Panc1 (cell line): ENCODE data around the gene NCR3LG1. TPM values are rescaled to one million over a fixed set of nuclear protein-coding genes. Genes with fewer than 3 reads are reported as not detected.

Source experiments
- ATAC-seq: fragments of 200-7000 bp; cut with Tn5 transposase; 2 replicates; pipeline ENCODE4 v1.9.1; 2020; ENCODE audit warnings: mild to moderate bottlenecking, moderate library complexity
- BruUV-seq: library from RNA; stranded (reverse); fragments of 400-500 nt; replicated peaks from 2 replicates; lab custom pipeline; 2021; lab: Mats Ljungman, UMichigan
- CTCF ChIA-PET: fragments of 300-600 bp; sonication (Branson Sonifier 250); formaldehyde crosslinking; loops from one replicate; lab custom pipeline; 2022; ENCODE audit warnings: antibody characterized with exemption; lab: Charles Lee
- POLR2A ChIA-PET: fragments of 300-600 bp; sonication (Branson Sonifier 250); formaldehyde crosslinking; loops from one replicate; lab custom pipeline; 2022; ENCODE audit warnings: antibody characterized with exemption; lab: Charles Lee
- DNase-seq: peaks from one replicate; pipeline ENCODE4 v3.0.0-alpha.2; 2010; ENCODE audit warnings: low read depth, low spot score
- H3K27ac ChIP-seq: 2 replicates; pipeline ENCODE4 v1.5.1; 2011; ENCODE audit warnings: mild to moderate bottlenecking, low read length, inconsistent platforms
- H3K27me3 ChIP-seq: fragments of 200-500 bp; sonication (Bioruptor generic); 2 replicates; pipeline ENCODE4 v1.6.0; 2014; ENCODE audit warnings: low read length, inconsistent platforms; ENCODE audit not compliant: control insufficient read depth, insufficient read depth
- H3K36me3 ChIP-seq: fragments of 200-500 bp; sonication (Bioruptor generic); 2 replicates; pipeline ENCODE4 v1.5.1; 2014; ENCODE audit warnings: inconsistent platforms, mild to moderate bottlenecking, low read length, moderate library complexity; ENCODE audit not compliant: control insufficient read depth, insufficient read depth
- H3K4me1 ChIP-seq: 2 replicates; pipeline ENCODE4 v1.5.1; 2011; ENCODE audit warnings: inconsistent platforms, mild to moderate bottlenecking, low read length, moderate library complexity; ENCODE audit not compliant: control insufficient read depth, insufficient read depth
- H3K4me3 ChIP-seq, 2 experiments: 2 replicates each; pipeline ENCODE4 v1.5.1; 2011 to 2012; ENCODE audit warnings: low read depth in 2 of 2, low read length in 2 of 2, mild to moderate bottlenecking in 2 of 2, inconsistent platforms in 1 of 2, moderate library complexity in 1 of 2
- H3K9me3 ChIP-seq: fragments of 200-500 bp; sonication (Bioruptor generic); 2 replicates; pipeline ENCODE4 v1.5.1; 2014; ENCODE audit warnings: low read depth, mild to moderate bottlenecking, inconsistent platforms, low read length, moderate library complexity; ENCODE audit not compliant: control insufficient read depth, insufficient read depth
- POLR2AphosphoS5 ChIP-seq: IDR thresholded peaks from 2 replicates; pipeline ENCODE4 v1.6.1; 2012; ENCODE audit warnings: mild to moderate bottlenecking, low read depth, low read length, moderate library complexity
- SIN3A ChIP-seq: IDR thresholded peaks from 2 replicates; pipeline ENCODE4 v1.6.1; 2012; ENCODE audit warnings: low read depth, mild to moderate bottlenecking, low read length, moderate library complexity, borderline replicate concordance; ENCODE audit not compliant: insufficient read depth
- TCF7L2 ChIP-seq: IDR thresholded peaks from 2 replicates; pipeline ENCODE4 v1.6.1; 2011; ENCODE audit warnings: mild to moderate bottlenecking, low read depth, low read length, inconsistent platforms
- in situ Hi-C: cut with HindIII; loops from 2 replicates; pipeline ENCODE4 v1.10.0; 2016; ENCODE audit warnings: low sequenced_read_pairs, low pct_unique_long_range_greater_than_20kb
- intact Hi-C: fragments of 100-400 bp; cut with micrococcal nuclease; formaldehyde crosslinking; loops from one replicate; pipeline ENCODE4 v1.10.0; 2022; ENCODE audit not compliant: unreplicated experiment
- total RNA-seq: library from RNA; stranded (reverse); gene quantifications from one replicate; pipeline ENCODE4 v1.2.1, GENCODE V29; 2021; ENCODE audit not compliant: unreplicated experiment
- TF ChIP-seq, protein P1 (sequence below): fragments of 450-650 bp; IDR thresholded peaks from 2 replicates; pipeline ENCODE4 v1.5.1; 2017; ENCODE audit warnings: mild to moderate bottlenecking
- TF ChIP-seq, protein P2 (sequence below), 2 experiments: IDR thresholded peaks; 2 replicates each; pipeline ENCODE4 v1.6.1; 2011 to 2012; ENCODE audit warnings: low read depth in 2 of 2, control low read depth in 1 of 2, low read length in 1 of 2, mild to moderate bottlenecking in 1 of 2, moderate library complexity in 1 of 2; ENCODE audit not compliant: insufficient read depth in 1 of 2

Gene NCR3LG1
- total RNA-seq, 1 experiment from 2014 or later, result 8.6 TPM

DNA sequence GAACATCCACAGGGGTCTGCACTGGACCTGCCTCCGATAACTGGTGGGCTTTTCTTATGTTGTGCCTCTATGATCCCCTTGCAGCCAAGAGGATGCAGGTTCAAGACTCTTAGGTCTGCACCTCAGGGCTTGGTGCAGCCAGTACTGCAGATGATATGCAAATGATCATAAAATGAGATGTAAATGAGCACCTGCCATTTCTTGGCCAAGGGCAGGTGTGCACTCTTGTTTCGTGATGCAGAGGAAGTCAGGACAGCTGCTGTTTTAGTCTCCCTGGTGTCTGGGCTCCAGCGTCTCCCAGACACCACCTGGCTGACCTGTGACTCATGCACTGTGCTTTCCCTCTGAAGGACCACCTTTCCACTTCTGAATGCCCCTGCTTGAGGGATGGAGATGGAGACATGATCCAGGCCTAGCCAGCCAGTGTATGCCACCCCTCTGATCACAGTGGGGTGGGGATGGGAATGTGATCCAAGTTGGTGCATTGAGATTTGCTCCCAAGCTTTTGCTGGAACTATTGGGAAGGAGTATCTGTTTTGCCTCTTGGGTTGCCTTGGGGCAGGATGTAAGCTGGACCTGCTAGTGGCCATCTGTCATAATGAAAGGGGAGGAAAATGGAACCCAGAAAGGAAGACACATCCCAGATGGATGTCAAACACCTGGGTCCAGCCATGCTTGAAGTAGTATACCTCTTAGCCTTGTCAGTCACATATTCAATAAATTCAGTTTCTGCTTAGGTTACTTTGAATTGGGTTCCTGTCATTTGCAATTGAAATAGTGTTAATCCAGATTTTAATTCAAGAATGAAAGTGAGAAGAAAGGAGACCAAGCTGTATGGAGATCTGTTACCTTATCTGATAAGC lies 40.1 kb downstream of the NCR3LG1 start:
- H3K36me3 ChIP-seq, result no peaks in the 10 kb centered on the region; the same call in 1 of the 2 replicates
- ChIA-PET POLR2A (interaction anchor here (0.5 kb wide), 1 partner anchor 111 kb away, joined by 3 read pairs; no protein-coding TSS in a partner anchor), CTCF (no interaction called here)
- ATAC-seq (no peak), DNase-seq (no peak)
- intact Hi-C loops (no loop called here), in situ Hi-C loops (no loop called here)
- no peaks in the 10 kb centered on the region for H3K9me3 ChIP-seq
- H3K27me3 ChIP-seq, result no peaks in the 10 kb centered on the region
- H3K4me1 ChIP-seq, result no peaks in the 10 kb centered on the region
- no TSS peak for BruUV-seq
- no peak overlapping the region for H3K4me3 ChIP-seq
- TF ChIP-seq SIN3A, result no peak
- no peak for TF ChIP-seq POLR2AphosphoS5
- TF ChIP-seq, protein P1, sequence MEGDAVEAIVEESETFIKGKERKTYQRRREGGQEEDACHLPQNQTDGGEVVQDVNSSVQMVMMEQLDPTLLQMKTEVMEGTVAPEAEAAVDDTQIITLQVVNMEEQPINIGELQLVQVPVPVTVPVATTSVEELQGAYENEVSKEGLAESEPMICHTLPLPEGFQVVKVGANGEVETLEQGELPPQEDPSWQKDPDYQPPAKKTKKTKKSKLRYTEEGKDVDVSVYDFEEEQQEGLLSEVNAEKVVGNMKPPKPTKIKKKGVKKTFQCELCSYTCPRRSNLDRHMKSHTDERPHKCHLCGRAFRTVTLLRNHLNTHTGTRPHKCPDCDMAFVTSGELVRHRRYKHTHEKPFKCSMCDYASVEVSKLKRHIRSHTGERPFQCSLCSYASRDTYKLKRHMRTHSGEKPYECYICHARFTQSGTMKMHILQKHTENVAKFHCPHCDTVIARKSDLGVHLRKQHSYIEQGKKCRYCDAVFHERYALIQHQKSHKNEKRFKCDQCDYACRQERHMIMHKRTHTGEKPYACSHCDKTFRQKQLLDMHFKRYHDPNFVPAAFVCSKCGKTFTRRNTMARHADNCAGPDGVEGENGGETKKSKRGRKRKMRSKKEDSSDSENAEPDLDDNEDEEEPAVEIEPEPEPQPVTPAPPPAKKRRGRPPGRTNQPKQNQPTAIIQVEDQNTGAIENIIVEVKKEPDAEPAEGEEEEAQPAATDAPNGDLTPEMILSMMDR, result no peak
- TF ChIP-seq, protein P2, sequence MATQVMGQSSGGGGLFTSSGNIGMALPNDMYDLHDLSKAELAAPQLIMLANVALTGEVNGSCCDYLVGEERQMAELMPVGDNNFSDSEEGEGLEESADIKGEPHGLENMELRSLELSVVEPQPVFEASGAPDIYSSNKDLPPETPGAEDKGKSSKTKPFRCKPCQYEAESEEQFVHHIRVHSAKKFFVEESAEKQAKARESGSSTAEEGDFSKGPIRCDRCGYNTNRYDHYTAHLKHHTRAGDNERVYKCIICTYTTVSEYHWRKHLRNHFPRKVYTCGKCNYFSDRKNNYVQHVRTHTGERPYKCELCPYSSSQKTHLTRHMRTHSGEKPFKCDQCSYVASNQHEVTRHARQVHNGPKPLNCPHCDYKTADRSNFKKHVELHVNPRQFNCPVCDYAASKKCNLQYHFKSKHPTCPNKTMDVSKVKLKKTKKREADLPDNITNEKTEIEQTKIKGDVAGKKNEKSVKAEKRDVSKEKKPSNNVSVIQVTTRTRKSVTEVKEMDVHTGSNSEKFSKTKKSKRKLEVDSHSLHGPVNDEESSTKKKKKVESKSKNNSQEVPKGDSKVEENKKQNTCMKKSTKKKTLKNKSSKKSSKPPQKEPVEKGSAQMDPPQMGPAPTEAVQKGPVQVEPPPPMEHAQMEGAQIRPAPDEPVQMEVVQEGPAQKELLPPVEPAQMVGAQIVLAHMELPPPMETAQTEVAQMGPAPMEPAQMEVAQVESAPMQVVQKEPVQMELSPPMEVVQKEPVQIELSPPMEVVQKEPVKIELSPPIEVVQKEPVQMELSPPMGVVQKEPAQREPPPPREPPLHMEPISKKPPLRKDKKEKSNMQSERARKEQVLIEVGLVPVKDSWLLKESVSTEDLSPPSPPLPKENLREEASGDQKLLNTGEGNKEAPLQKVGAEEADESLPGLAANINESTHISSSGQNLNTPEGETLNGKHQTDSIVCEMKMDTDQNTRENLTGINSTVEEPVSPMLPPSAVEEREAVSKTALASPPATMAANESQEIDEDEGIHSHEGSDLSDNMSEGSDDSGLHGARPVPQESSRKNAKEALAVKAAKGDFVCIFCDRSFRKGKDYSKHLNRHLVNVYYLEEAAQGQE (IDR thresholded peaks at IDR 0.05; ENCODE audit: insufficient read depth in 1 of 2, low read depth in 2 of 2, low read length in 1 of 2), result no peak
- TF ChIP-seq TCF7L2, result no peak
- H3K27ac ChIP-seq, result no peak overlapping the region

DNA sequence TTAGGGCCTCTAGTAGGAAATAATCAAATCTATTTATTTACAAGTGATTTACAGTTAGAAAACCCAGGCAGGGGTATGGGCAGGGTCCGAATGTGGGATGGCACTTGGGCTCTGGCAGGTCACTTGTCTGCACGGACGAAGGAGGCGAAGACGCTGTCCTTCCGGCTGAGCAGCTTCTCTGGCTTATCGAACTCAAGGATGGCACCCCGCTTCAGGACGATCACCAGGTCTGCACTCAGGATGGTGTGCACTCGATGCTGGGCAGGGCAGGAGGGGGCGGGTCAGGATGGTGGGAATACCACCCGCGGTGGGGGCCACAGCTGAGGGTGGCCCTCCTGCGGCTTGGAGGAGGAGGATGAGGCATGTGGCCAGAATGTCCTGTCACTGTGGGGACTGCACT lies 41.3 kb downstream of the NCR3LG1 start:
- intact Hi-C loops (no loop called here), in situ Hi-C loops (no loop called here)
- CTCF ChIA-PET, result no interaction called here

More for the DNA sequence above, 41.3 kb downstream of the NCR3LG1 start:
- TF ChIP-seq, protein P1, result no peak
- TF ChIP-seq, protein P2 (IDR thresholded peaks at IDR 0.05; ENCODE audit: insufficient read depth in 1 of 2, low read depth in 2 of 2, low read length in 1 of 2), result no peak
- TF ChIP-seq SIN3A, result no peak
- no peak for TF ChIP-seq POLR2AphosphoS5
- no peak for TF ChIP-seq TCF7L2
- H3K36me3 ChIP-seq, result no peaks in the 10 kb centered on the region; the same call in 1 of the 2 replicates
- H3K27me3 ChIP-seq, result no peaks in the 10 kb centered on the region
- DNase-seq (no peak), ATAC-seq (no peak)
- no TSS peak for BruUV-seq
- no peak overlapping the region for H3K27ac ChIP-seq
- no peaks in the 10 kb centered on the region for H3K4me1 ChIP-seq
- H3K4me3 ChIP-seq, result no peak overlapping the region
- no peaks in the 10 kb centered on the region for H3K9me3 ChIP-seq
- POLR2A ChIA-PET, result no interaction called here
